HCT116 (cell line): ENCODE measurements around the gene MITD1. TPM values are rescaled to one million over a fixed set of nuclear protein-coding genes. Genes with fewer than 3 reads are reported as not detected.

Experiments used
- ATAC-seq: fragments of 200-7000 bp; cut with Tn5 transposase; 2 replicates; pipeline ENCODE4 v1.9.1; 2020; ENCODE audit warnings: mild to moderate bottlenecking, moderate library complexity
- BruUV-seq: library from RNA; stranded (reverse); fragments of 400-500 nt; replicated peaks from 2 replicates; lab custom pipeline; 2021; lab: Mats Ljungman, UMichigan
- CTCF ChIA-PET: fragments of 300-600 bp; sonication (Branson Sonifier 250); formaldehyde crosslinking; loops from one replicate; lab custom pipeline; 2021; ENCODE audit warnings: antibody characterized with exemption; lab: Charles Lee
- POLR2A ChIA-PET: fragments of 300-600, 350-600 bp; sonication (Branson Sonifier 250); formaldehyde crosslinking; loops from one replicate; lab custom pipeline; 2021; ENCODE audit warnings: antibody characterized with exemption; lab: Charles Lee
- RAD21 ChIA-PET, 2 experiments: fragments of 300-600 bp; sonication (Branson Sonifier 250); formaldehyde crosslinking; loops; one replicate each; lab custom pipeline; 2023; ENCODE audit warnings: low total read pairs in 2 of 2; ENCODE audit not compliant: uncharacterized antibody in 2 of 2, unreplicated experiment in 2 of 2, low non-redundant PET in 1 of 2; lab: Charles Lee
- DNase-seq: peaks from one replicate; pipeline ENCODE4 v3.0.0-alpha.2; 2010; ENCODE audit warnings: low read depth, low spot score
- H2AFZ ChIP-seq: fragments of 200-600 bp; shearing (Covaris generic), sonication (generic); 2 replicates; pipeline ENCODE4 v1.6.1; 2017; ENCODE audit warnings: low read depth, mixed run types, mixed read lengths, antibody characterized with exemption, low read length; ENCODE audit not compliant: poor library complexity, severe bottlenecking
- H3K27ac ChIP-seq: 2 replicates; pipeline ENCODE4 v1.5.1; 2012; ENCODE audit warnings: low read depth, low read length
- H3K27me3 ChIP-seq: fragments of 200-600 bp; sonication (generic); 2 replicates; pipeline ENCODE4 v1.6.1; 2016; ENCODE audit warnings: mixed run types, low read length, mixed read lengths; ENCODE audit not compliant: insufficient read depth
- H3K36me3 ChIP-seq, 2 experiments: fragments of 200-500 bp in 1 of 2; fragments of 200-600 bp in 1 of 2; sonication (Bioruptor generic) in 1 of 2; sonication (generic) in 1 of 2; 2 replicates each; pipeline versions ENCODE4 v1.5.1 to v1.6.1; 2014 to 2016; ENCODE audit warnings: low read length in 2 of 2, inconsistent platforms in 1 of 2, mixed read lengths in 1 of 2, mixed run types in 1 of 2; ENCODE audit not compliant: insufficient read depth in 2 of 2, control insufficient read depth in 1 of 2
- H3K4me1 ChIP-seq, 2 experiments: fragments of 200-600 bp in 1 of 2; sonication (generic) in 1 of 2; 2 replicates each; pipeline versions ENCODE4 v1.5.1 to v1.6.1; 2012 to 2017; ENCODE audit warnings: low read length in 2 of 2, inconsistent platforms in 1 of 2, mild to moderate bottlenecking in 1 of 2, mixed read lengths in 1 of 2, mixed run types in 1 of 2, moderate library complexity in 1 of 2; ENCODE audit not compliant: insufficient read depth in 2 of 2, control insufficient read depth in 1 of 2
- H3K4me2 ChIP-seq: fragments of 200-600 bp; sonication (generic); 2 replicates; pipeline ENCODE4 v1.6.1; 2017; ENCODE audit warnings: mixed run types, low read length, mixed read lengths
- H3K4me3 ChIP-seq, 2 experiments: fragments of 200-600 bp in 1 of 2; sonication (generic) in 1 of 2; replicated peaks in 1 of 2; 2 replicates each; pipeline ENCODE4 v1.5.1; 2011 to 2016; ENCODE audit warnings: low read length in 2 of 2, control low read depth in 1 of 2, low read depth in 1 of 2, mild to moderate bottlenecking in 1 of 2, mixed read lengths in 1 of 2, mixed run types in 1 of 2
- H3K79me2 ChIP-seq: fragments of 200-600 bp; sonication (generic); 2 replicates; pipeline ENCODE4 v1.6.1; 2017; ENCODE audit warnings: mild to moderate bottlenecking, mixed run types, low read length, moderate library complexity, mixed read lengths; ENCODE audit not compliant: insufficient read depth
- H3K9ac ChIP-seq: fragments of 200-600 bp; sonication (generic); 2 replicates; pipeline ENCODE4 v1.6.1; 2016; ENCODE audit warnings: low read length, mixed read lengths
- H3K9me2 ChIP-seq: fragments of 200-600 bp; sonication (generic), shearing (Covaris generic); 2 replicates; pipeline ENCODE4 v1.6.1; 2017; ENCODE audit warnings: mixed run types, mild to moderate bottlenecking, moderate library complexity; ENCODE audit not compliant: insufficient read depth
- H3K9me3 ChIP-seq, 2 experiments: fragments of 200-500 bp in 1 of 2; fragments of 200-600 bp in 1 of 2; sonication (Bioruptor generic) in 1 of 2; sonication (generic) in 1 of 2; 2 replicates each; pipeline ENCODE4 v1.6.1; 2014 to 2017; ENCODE audit warnings: low read length in 2 of 2, mixed read lengths in 2 of 2, inconsistent platforms in 1 of 2, low read depth in 1 of 2, mild to moderate bottlenecking in 1 of 2, mixed run types in 1 of 2, moderate library complexity in 1 of 2; ENCODE audit not compliant: control insufficient read depth in 1 of 2, insufficient read depth in 1 of 2
- H4K20me1 ChIP-seq: fragments of 200-600 bp; sonication (generic), shearing (Covaris generic); 2 replicates; pipeline ENCODE4 v1.6.1; 2017; ENCODE audit warnings: mixed run types, mild to moderate bottlenecking, moderate library complexity; ENCODE audit not compliant: insufficient read depth
- CEBPB ChIP-seq: IDR thresholded peaks from 2 replicates; pipeline ENCODE4 v1.6.1; 2012; ENCODE audit warnings: low read depth
- EGR1 ChIP-seq: IDR thresholded peaks from 2 replicates; pipeline ENCODE4 v1.6.1; 2012; ENCODE audit warnings: low read depth
- ELF1 ChIP-seq: IDR thresholded peaks from 2 replicates; pipeline ENCODE4 v1.6.1; 2012; ENCODE audit warnings: low read depth, borderline replicate concordance
- FOSL1 ChIP-seq: IDR thresholded peaks from 2 replicates; pipeline ENCODE4 v1.6.1; 2012; ENCODE audit warnings: low read depth
- JUND ChIP-seq: IDR thresholded peaks from 2 replicates; pipeline ENCODE4 v1.6.1; 2012
- POLR2A ChIP-seq: IDR thresholded peaks from 2 replicates; pipeline ENCODE4 v1.7.0; 2011; ENCODE audit warnings: borderline replicate concordance; ENCODE audit not compliant: insufficient read depth, insufficient read length; ENCODE audit errors: extremely low read depth
- RAD21 ChIP-seq: IDR thresholded peaks from 2 replicates; pipeline ENCODE4 v1.6.1; 2012; ENCODE audit warnings: low read depth, mild to moderate bottlenecking
- REST ChIP-seq: IDR thresholded peaks from 2 replicates; pipeline ENCODE4 v1.6.1; 2012; ENCODE audit warnings: low read depth
- SRF ChIP-seq: IDR thresholded peaks from 2 replicates; pipeline ENCODE4 v1.6.1; 2012; ENCODE audit warnings: low read depth
- TCF7L2 ChIP-seq: IDR thresholded peaks from 2 replicates; pipeline ENCODE4 v1.7.0; 2011; ENCODE audit warnings: borderline replicate concordance, inconsistent platforms; ENCODE audit not compliant: insufficient read depth, insufficient read length; ENCODE audit errors: extremely low read depth
- intact Hi-C: fragments of 100-400 bp; cut with micrococcal nuclease; formaldehyde crosslinking; loops from 2 replicates; pipeline ENCODE4 v1.10.0; 2022
- total RNA-seq: library from RNA; stranded (reverse); gene quantifications from one replicate; pipeline ENCODE4 v1.2.1, GENCODE V29; 2021; ENCODE audit not compliant: unreplicated experiment
- TF ChIP-seq, protein P1 (sequence below): IDR thresholded peaks from 2 replicates; pipeline ENCODE4 v1.6.1; 2011; ENCODE audit warnings: mild to moderate bottlenecking, low read length, moderate library complexity; ENCODE audit not compliant: insufficient replicate concordance; ENCODE audit errors: extremely low read depth

The MITD1 gene
- total RNA-seq, 1 experiment from 2014 or later, result 20.7 TPM

GRCh38 chr2:99152199-99152895 lies 28.5 kb downstream of the MITD1 start:
- no peak for DNase-seq
- no peak overlapping the region for H3K4me2 ChIP-seq
- no peak overlapping the region for H3K9ac ChIP-seq
- H3K4me3 ChIP-seq, result no peak overlapping the region
- no peaks in the 10 kb centered on the region for H3K36me3 ChIP-seq
- intact Hi-C loops, result loop anchor here (10.0 kb wide), 1 partner anchor 342 kb away; the partner anchor contains the start of gene REV1
- no peaks in the 10 kb centered on the region for H3K9me2 ChIP-seq
- no peaks in the 10 kb centered on the region for H3K27me3 ChIP-seq
- CTCF ChIA-PET, result no interaction called here
- H3K4me1 ChIP-seq, result peaks cover 13 to 15% of the 10 kb centered on the region in 2 experiments
- RAD21 ChIA-PET, result no interaction called here
- H3K9me3 ChIP-seq, result no peaks in the 10 kb centered on the region
- POLR2A ChIA-PET, result no interaction called here
- ATAC-seq, result no peak
- peaks cover 5% of the 10 kb centered on the region; the same call in 1 of the 2 replicates for H3K79me2 ChIP-seq
- H3K27ac ChIP-seq, result no peak overlapping the region
- H4K20me1 ChIP-seq, result no peaks in the 10 kb centered on the region
- TF ChIP-seq, protein P1, sequence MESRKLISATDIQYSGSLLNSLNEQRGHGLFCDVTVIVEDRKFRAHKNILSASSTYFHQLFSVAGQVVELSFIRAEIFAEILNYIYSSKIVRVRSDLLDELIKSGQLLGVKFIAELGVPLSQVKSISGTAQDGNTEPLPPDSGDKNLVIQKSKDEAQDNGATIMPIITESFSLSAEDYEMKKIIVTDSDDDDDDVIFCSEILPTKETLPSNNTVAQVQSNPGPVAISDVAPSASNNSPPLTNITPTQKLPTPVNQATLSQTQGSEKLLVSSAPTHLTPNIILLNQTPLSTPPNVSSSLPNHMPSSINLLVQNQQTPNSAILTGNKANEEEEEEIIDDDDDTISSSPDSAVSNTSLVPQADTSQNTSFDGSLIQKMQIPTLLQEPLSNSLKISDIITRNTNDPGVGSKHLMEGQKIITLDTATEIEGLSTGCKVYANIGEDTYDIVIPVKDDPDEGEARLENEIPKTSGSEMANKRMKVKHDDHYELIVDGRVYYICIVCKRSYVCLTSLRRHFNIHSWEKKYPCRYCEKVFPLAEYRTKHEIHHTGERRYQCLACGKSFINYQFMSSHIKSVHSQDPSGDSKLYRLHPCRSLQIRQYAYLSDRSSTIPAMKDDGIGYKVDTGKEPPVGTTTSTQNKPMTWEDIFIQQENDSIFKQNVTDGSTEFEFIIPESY, result no peak
- no peak for TF ChIP-seq JUND
- TF ChIP-seq CEBPB, result no peak
- TF ChIP-seq EGR1, result no peak
- no peak for TF ChIP-seq RAD21
- no peak for TF ChIP-seq REST
- no peak for TF ChIP-seq TCF7L2
- no peak for TF ChIP-seq SRF
- TF ChIP-seq POLR2A, result no peak
- TF ChIP-seq FOSL1, result no peak
- TF ChIP-seq ELF1, result no peak
- H2AFZ ChIP-seq, result no peak overlapping the region
- no TSS peak for BruUV-seq
